ENCODE measurements around the gene PLEKHH1.

The PLEKHH1 gene

GRCh38 chr14:67544590-67544989 is 11.5 kb downstream of the PLEKHH1 start:
- H3K27ac ChIP-seq = no peak overlapping the region
- TF ChIP-seq ZFX (IDR thresholded peaks at IDR 0.05) = no peak
- TF ChIP-seq, protein P1, sequence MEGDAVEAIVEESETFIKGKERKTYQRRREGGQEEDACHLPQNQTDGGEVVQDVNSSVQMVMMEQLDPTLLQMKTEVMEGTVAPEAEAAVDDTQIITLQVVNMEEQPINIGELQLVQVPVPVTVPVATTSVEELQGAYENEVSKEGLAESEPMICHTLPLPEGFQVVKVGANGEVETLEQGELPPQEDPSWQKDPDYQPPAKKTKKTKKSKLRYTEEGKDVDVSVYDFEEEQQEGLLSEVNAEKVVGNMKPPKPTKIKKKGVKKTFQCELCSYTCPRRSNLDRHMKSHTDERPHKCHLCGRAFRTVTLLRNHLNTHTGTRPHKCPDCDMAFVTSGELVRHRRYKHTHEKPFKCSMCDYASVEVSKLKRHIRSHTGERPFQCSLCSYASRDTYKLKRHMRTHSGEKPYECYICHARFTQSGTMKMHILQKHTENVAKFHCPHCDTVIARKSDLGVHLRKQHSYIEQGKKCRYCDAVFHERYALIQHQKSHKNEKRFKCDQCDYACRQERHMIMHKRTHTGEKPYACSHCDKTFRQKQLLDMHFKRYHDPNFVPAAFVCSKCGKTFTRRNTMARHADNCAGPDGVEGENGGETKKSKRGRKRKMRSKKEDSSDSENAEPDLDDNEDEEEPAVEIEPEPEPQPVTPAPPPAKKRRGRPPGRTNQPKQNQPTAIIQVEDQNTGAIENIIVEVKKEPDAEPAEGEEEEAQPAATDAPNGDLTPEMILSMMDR (conservative IDR thresholded peaks at IDR 0.05) = no peak

DNA sequence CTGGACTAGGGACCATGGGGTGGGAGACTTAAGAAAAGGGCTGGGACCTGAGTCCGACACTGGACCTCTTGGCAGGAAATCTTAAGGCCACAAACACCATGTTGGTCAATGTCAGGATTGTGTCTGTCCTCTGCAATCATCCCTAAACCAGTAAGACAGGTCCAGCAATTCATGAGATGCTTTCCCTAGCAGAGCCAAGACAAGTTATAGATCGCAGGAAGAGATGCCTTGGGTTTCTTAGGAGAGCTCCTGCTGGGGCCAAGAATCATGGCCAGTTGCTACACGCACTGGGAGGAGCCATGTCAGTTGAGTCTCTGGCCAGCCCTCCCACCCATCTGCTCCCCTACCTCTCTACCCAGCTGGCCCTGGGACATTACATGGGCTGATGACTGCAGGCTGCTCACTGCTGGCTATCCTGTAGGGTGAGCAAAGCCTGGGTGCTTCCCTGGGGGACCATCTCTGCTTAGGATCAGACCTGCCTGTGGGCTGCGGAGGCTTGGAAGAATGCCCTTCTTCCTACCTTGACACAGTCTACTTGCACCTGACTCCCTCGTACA is 14.2 kb downstream of the PLEKHH1 start:
- no peak for TF ChIP-seq ZFX (IDR thresholded peaks at IDR 0.05)
- TF ChIP-seq, protein P1 (conservative IDR thresholded peaks at IDR 0.05) = no peak
- peak overlapping the region; percentile 30 for H3K27ac ChIP-seq

DNA sequence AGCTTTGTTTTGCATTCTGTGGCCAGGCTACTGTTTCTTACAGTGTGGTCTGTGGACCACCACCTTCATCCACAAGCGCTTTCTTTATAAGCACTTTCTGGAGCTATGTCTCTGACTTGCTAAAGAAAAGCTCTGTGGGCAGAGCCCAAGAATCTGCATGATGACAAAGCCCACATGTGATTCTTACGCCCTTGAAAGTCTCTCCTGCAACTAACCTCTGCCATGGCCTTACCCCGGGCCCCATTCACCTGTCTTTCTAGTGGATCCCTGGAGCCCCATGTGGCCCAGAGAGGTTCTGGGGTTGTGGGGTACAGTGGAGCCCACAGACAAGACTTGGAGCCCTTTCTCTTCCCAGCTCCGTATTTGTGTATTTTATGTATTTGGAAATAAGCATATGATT is 16.6 kb downstream of the PLEKHH1 start:
- no peak for TF ChIP-seq ZFX (IDR thresholded peaks at IDR 0.05)
- TF ChIP-seq, protein P1 (conservative IDR thresholded peaks at IDR 0.05) = no peak
- no peak overlapping the region for H3K27ac ChIP-seq

GRCh38 chr14:67551123-67551522 is 18.0 kb downstream of the PLEKHH1 start:
- H3K27ac ChIP-seq = peak overlapping the region; percentile 25; the same call in 1 of the 2 replicates
- TF ChIP-seq, protein P1 (conservative IDR thresholded peaks at IDR 0.05) = no peak
- no peak for TF ChIP-seq ZFX (IDR thresholded peaks at IDR 0.05)

- H3K27ac ChIP-seq = peak overlapping the region; percentile 25; the same call in 1 of the 2 replicates
- TF ChIP-seq, protein P1 (conservative IDR thresholded peaks at IDR 0.05) = no peak
- TF ChIP-seq ZFX (IDR thresholded peaks at IDR 0.05) = no peak
Observed at GRCh38 chr14:67551940-67552339, 18.9 kb downstream of the PLEKHH1 start.

DNA sequence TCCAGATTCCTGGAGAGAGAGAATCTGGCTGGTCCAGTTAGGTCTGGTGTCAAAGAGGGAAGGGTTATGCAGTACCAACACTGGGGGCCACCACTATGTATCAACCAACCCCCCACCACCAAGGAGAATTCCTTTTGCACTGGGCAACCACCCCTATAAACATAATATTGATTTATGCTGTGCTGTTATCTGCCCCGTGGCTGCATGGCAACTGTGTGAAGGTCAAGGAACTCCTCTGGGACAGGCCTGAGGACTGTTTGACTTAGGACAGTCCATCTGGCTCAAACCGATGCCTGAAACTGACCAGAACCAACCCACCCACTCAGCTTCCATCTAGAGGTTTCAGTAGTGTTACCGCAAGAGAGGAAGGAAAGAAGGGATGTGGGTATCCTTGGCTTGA is 20.5 kb downstream of the PLEKHH1 start:
- TF ChIP-seq ZFX (IDR thresholded peaks at IDR 0.05) = no peak
- TF ChIP-seq, protein P1 (conservative IDR thresholded peaks at IDR 0.05) = no peak

GRCh38 chr14:67554341-67554740 is 21.3 kb downstream of the PLEKHH1 start:
- no peak for TF ChIP-seq ZFX (IDR thresholded peaks at IDR 0.05)
- TF ChIP-seq, protein P1 (conservative IDR thresholded peaks at IDR 0.05) = no peak
- no peak overlapping the region for H3K27ac ChIP-seq

More for the DNA sequence above, 20.5 kb downstream of the PLEKHH1 start:
- no peak overlapping the region for H3K27ac ChIP-seq
